Tibial nerve (tissue), 4 donors: Measurements from ENCODE around the gene FAM3B.

ENCODE experiments used
- CTCF ChIP-seq, 5 experiments: fragments of 200-600 bp in 3 of 5; fragments of 450-650 bp in 2 of 5; sonication (generic) in 3 of 5; IDR thresholded peaks; one replicate each; pipeline ENCODE4 v1.5.1; 2016 to 2019; ENCODE audit warnings: antibody characterized with exemption in 5 of 5, mild to moderate bottlenecking in 3 of 5, moderate library complexity in 2 of 5
- EP300 ChIP-seq, 2 donors: sonication (generic); formaldehyde crosslinking; IDR thresholded peaks; one replicate each; pipeline ENCODE4 v1.6.1; 2017; ENCODE audit warnings: antibody characterized with exemption in 2 of 2, mild to moderate bottlenecking in 1 of 2
- POLR2A ChIP-seq, 2 donors: fragments of 450-650 bp; IDR thresholded peaks; one replicate each; pipeline ENCODE4 v1.6.1; 2017; ENCODE audit warnings: antibody characterized with exemption in 2 of 2, mild to moderate bottlenecking in 2 of 2, moderate library complexity in 2 of 2

GRCh38 chr21:41364308-41364707 lies 47.7 kb downstream of the FAM3B start:
- no peak for TF ChIP-seq POLR2A (IDR thresholded peaks at IDR 0.05)
- TF ChIP-seq CTCF (IDR thresholded peaks at IDR 0.05): no peak
- TF ChIP-seq EP300 (IDR thresholded peaks at IDR 0.05): no peak
